K562 (cell line): Measurements from ENCODE around the gene SPDEF. TPM values are rescaled to one million over a fixed set of nuclear protein-coding genes. Genes with fewer than 3 reads are reported as not detected.

Source experiments
- ATAC-seq: fragments of 200-7000 bp; cut with Tn5 transposase; 3 replicates; pipeline ENCODE4 v1.9.1; 2020; ENCODE audit warnings: moderate library complexity
- BruUV-seq: library from RNA; stranded (reverse); fragments of 400-500 nt; replicated peaks from 2 replicates; lab custom pipeline; 2021; lab: Mats Ljungman, UMichigan
- CTCF ChIA-PET: fragments of 300-600 bp; formaldehyde crosslinking; extraction: SDS; loops from one replicate; lab custom pipeline; 2021; ENCODE audit warnings: low intra/inter-chr PET ratio; lab: Yijun Ruan, JAX
- POLR2A ChIA-PET: fragments of 300-600, 350-650 bp; sonication (Branson Sonifier 250); formaldehyde crosslinking; extraction: SDS; loops from one replicate; lab custom pipeline; 2021; ENCODE audit warnings: antibody characterized with exemption, inconsistent platforms; lab: Yijun Ruan, JAX
- DNase-seq, 4 experiments: peaks; one replicate each; pipeline versions ENCODE4 v3.0.0 to v3.0.0-alpha.2; 2011 to 2018; ENCODE audit warnings: low spot score in 3 of 4, mixed read lengths in 3 of 4; ENCODE audit errors: extremely low read depth in 1 of 4
- FAIRE-seq: peaks from 2 replicates; lab custom pipeline; 2011; peaks lifted over from hg19 to GRCh38; lab: Jason Lieb, UNC
- H2AFZ ChIP-seq: 2 replicates; pipeline ENCODE4 v1.6.0; 2011; ENCODE audit warnings: low read depth, low read length, control low read depth, inconsistent platforms
- H3K27ac ChIP-seq: fragments of 200-600 bp; 3 replicates; pipeline ENCODE4 v1.8.0; 2011; ENCODE audit warnings: low read depth, mild to moderate bottlenecking, control low read depth, inconsistent platforms, low read length, moderate library complexity, mixed read lengths; ENCODE audit errors: extremely low read depth
- H3K27me3 ChIP-seq, 2 experiments: fragments of 300-600 bp in 1 of 2; 2 replicates in 1 of 2; 3 replicates in 1 of 2; pipeline versions ENCODE4 v1.6.0 to v1.8.0; 2011; ENCODE audit warnings: inconsistent platforms in 2 of 2, low read length in 2 of 2, mild to moderate bottlenecking in 1 of 2, mixed read lengths in 1 of 2, moderate library complexity in 1 of 2; ENCODE audit not compliant: control insufficient read depth in 2 of 2, insufficient read depth in 2 of 2
- H3K36me3 ChIP-seq: fragments of 300-600 bp; 3 replicates; pipeline ENCODE4 v1.8.0; 2011; ENCODE audit warnings: mild to moderate bottlenecking, low read length, inconsistent platforms; ENCODE audit not compliant: control insufficient read depth, insufficient read depth
- H3K4me1 ChIP-seq, 2 experiments: fragments of 200-600 bp in 1 of 2; replicated peaks in 1 of 2; 2 replicates in 1 of 2; 3 replicates in 1 of 2; pipeline versions ENCODE4 v1.5.1 to v1.8.0; 2011; ENCODE audit warnings: inconsistent platforms in 2 of 2, low read length in 2 of 2, mild to moderate bottlenecking in 1 of 2, mixed read lengths in 1 of 2, moderate library complexity in 1 of 2; ENCODE audit not compliant: control insufficient read depth in 2 of 2, insufficient read depth in 2 of 2
- H3K4me2 ChIP-seq: 2 replicates; pipeline ENCODE4 v1.6.1; 2011; ENCODE audit warnings: low read length, control low read depth, inconsistent platforms, mixed read lengths; ENCODE audit not compliant: insufficient read depth
- H3K4me3 ChIP-seq: fragments of 200-600 bp; sonication (generic), shearing (Covaris generic); 2 replicates; pipeline ENCODE4 v1.5.1; 2016; ENCODE audit warnings: control low read depth, inconsistent platforms
- H3K79me2 ChIP-seq: fragments of 200-600 bp; 3 replicates; pipeline ENCODE4 v1.8.0; 2011; ENCODE audit warnings: low read length, inconsistent platforms; ENCODE audit not compliant: control insufficient read depth, insufficient read depth
- H3K9ac ChIP-seq, 2 experiments: 2 replicates each; pipeline versions ENCODE4 v1.6.0 to v1.6.1; 2011; ENCODE audit warnings: low read depth in 2 of 2, low read length in 2 of 2, control low read depth in 1 of 2, inconsistent platforms in 1 of 2, mild to moderate bottlenecking in 1 of 2, mixed read lengths in 1 of 2; ENCODE audit not compliant: insufficient read depth in 1 of 2
- H3K9me1 ChIP-seq: one replicate; pipeline ENCODE4 v1.6.0; 2011; ENCODE audit warnings: inconsistent platforms, mild to moderate bottlenecking, low read length, moderate library complexity; ENCODE audit not compliant: control insufficient read depth, insufficient read depth
- H3K9me3 ChIP-seq: replicated peaks from 2 replicates; pipeline ENCODE4 v1.5.1; 2011; ENCODE audit warnings: low read depth, low read length, inconsistent platforms; ENCODE audit not compliant: control insufficient read depth, insufficient read depth
- H4K20me1 ChIP-seq: replicated peaks from 2 replicates; pipeline ENCODE4 v1.6.1; 2011; ENCODE audit warnings: low read length, inconsistent platforms, mixed read lengths; ENCODE audit not compliant: control insufficient read depth, insufficient read depth
- BCLAF1 ChIP-seq, 2 experiments: fragments of 450-650 bp in 1 of 2; IDR thresholded peaks; 2 replicates each; pipeline ENCODE4 v1.6.1; 2011 to 2017; ENCODE audit warnings: low read depth in 2 of 2, antibody characterized with exemption in 1 of 2, borderline replicate concordance in 1 of 2, low read length in 1 of 2, mild to moderate bottlenecking in 1 of 2, mixed read lengths in 1 of 2; ENCODE audit not compliant: control insufficient read depth in 1 of 2
- CAMTA2 ChIP-seq: fragments of 250-450 bp; sonication (Bioruptor Pico); conservative IDR thresholded peaks from 2 replicates; pipeline ENCODE4 v1.5.1; 2022
- CBX5 ChIP-seq: IDR thresholded peaks from 2 replicates; pipeline ENCODE4 v1.6.1; 2014; ENCODE audit warnings: low read depth, borderline replicate concordance
- DIDO1 ChIP-seq: fragments of 450-650 bp; IDR thresholded peaks from 2 replicates; pipeline ENCODE4 v1.6.1; 2016; ENCODE audit warnings: low read depth, missing biosample characterization, missing genetic modification characterization
- ETV5 ChIP-seq: sonication (generic); formaldehyde crosslinking; IDR thresholded peaks from 2 replicates; pipeline ENCODE4 v1.4.0; 2020; ENCODE audit warnings: low read depth, mild to moderate bottlenecking, missing genetic modification reagents
- HINFP ChIP-seq: fragments of 450-650 bp; conservative IDR thresholded peaks from 2 replicates; pipeline ENCODE4 v1.6.1; 2016; ENCODE audit warnings: missing genetic modification characterization, low read depth, mild to moderate bottlenecking, control low read depth, missing compliant biosample characterization
- MAFG ChIP-seq: fragments of 450-650 bp; conservative IDR thresholded peaks from 2 replicates; pipeline ENCODE4 v1.6.1; 2016; ENCODE audit warnings: missing genetic modification characterization, missing compliant biosample characterization
- MECOM ChIP-seq: fragments of 250-450 bp; sonication (Bioruptor Pico); IDR thresholded peaks from 2 replicates; pipeline ENCODE4 v1.8.0; 2022; ENCODE audit warnings: inconsistent platforms
- RBM15 ChIP-seq: fragments of 200-400 bp; formaldehyde crosslinking; IDR thresholded peaks from 2 replicates; pipeline ENCODE4 v1.6.1; 2018; ENCODE audit warnings: mild to moderate bottlenecking, low read length, moderate library complexity; ENCODE audit not compliant: insufficient read depth
- SOX6 ChIP-seq: fragments of 450-650 bp; IDR thresholded peaks from 2 replicates; pipeline ENCODE4 v1.6.1; 2014; ENCODE audit warnings: mild to moderate bottlenecking
- TAL1 ChIP-seq: fragments of 450-650 bp; IDR thresholded peaks from 2 replicates; pipeline ENCODE4 v1.6.1; 2016; ENCODE audit warnings: mild to moderate bottlenecking
- TBP ChIP-seq: optimal IDR thresholded peaks from 2 replicates; pipeline ENCODE3; 2011; ENCODE audit warnings: low read depth, low read length, improper control_type of control experiment
- ZFP36 ChIP-seq: fragments of 150-350 bp; IDR thresholded peaks from 2 replicates; pipeline ENCODE4 v1.6.1; 2018; ENCODE audit warnings: low read length, low read depth; ENCODE audit not compliant: partially characterized antibody
- ZNF282 ChIP-seq: sonication (generic); formaldehyde crosslinking; IDR thresholded peaks from 2 replicates; pipeline ENCODE4 v1.8.1; 2023; ENCODE audit warnings: missing genetic modification reagents
- ZNF311 ChIP-seq: fragments of 250-450 bp; sonication (Bioruptor Pico); IDR thresholded peaks from 2 replicates; pipeline ENCODE4 v1.4.0; 2020; ENCODE audit warnings: mild to moderate bottlenecking, moderate library complexity
- ZNF445 ChIP-seq: fragments of 250-450 bp; sonication (Bioruptor Pico); IDR thresholded peaks from 2 replicates; pipeline ENCODE4 v1.4.0; 2020; ENCODE audit warnings: low read depth, mild to moderate bottlenecking, moderate library complexity
- WGBS: fragments of 100-300 bp; shearing (Covaris generic); methylation state at CpG from one replicate; pipeline ENCODE4 v1.1.6; 2016; ENCODE audit warnings: low coverage, mixed read lengths; ENCODE audit not compliant: insufficient coverage; ENCODE audit errors: missing lambda C conversion rate; 5-methylcytosine and 5-hydroxymethylcytosine counted together
- in situ Hi-C: fragments of 300-500 bp; cut with MboI; formaldehyde crosslinking; loops from 4 replicates; pipeline ENCODE4 v1.15.0; 2018; ENCODE audit warnings: inconsistent platforms, mixed read lengths
- intact Hi-C: fragments of 100-400 bp; cut with micrococcal nuclease; formaldehyde crosslinking; loops from 2 replicates; pipeline ENCODE4 v1.14.2; 2022
- polyA plus RNA-seq, 8 experiments: library from polyadenylated mRNA; depleted of rRNA in 4 of 8; stranded (reverse) in 5 of 8; unstranded in 3 of 8; fragments of >200 nt; fragmentation: Nextera tagmentation in 2 of 8; fragmentation: Illumina TruSeq in 1 of 8; extraction: Ambion mirVana in 2 of 8; extraction: Trizol in 1 of 8; gene quantifications; 2 replicates each; pipeline versions ENCODE4 v1.2.1 to v1.2.3, GENCODE V29; 2011 to 2014; ENCODE audit warnings: inconsistent platforms in 1 of 8, missing spikeins in 1 of 8
- total RNA-seq, 7 experiments: library from RNA; depleted of rRNA in 6 of 7; stranded (reverse); fragments of >200 nt in 6 of 7; fragmentation: Illumina TruSeq in 2 of 7; extraction: Trizol in 2 of 7; gene quantifications; 2 replicates each; pipeline versions ENCODE4 v1.2.1 to v1.2.3, GENCODE V29; 2011 to 2021; ENCODE audit warnings: low replicate concordance in 1 of 7
- TF ChIP-seq, protein P1 (sequence below): fragments of 250-450 bp; sonication (Bioruptor Pico); IDR thresholded peaks from 2 replicates; pipeline ENCODE4 v1.8.0; 2022; ENCODE audit warnings: inconsistent platforms

The SPDEF gene
- total and polyA plus RNA-seq, 9 of the 15 experiments (the other 6 are each of a cell fraction or from before 2014, with no cell fraction given), result 0.04 to 0.12 (median 0.11) TPM; not detected in 5

DNA sequence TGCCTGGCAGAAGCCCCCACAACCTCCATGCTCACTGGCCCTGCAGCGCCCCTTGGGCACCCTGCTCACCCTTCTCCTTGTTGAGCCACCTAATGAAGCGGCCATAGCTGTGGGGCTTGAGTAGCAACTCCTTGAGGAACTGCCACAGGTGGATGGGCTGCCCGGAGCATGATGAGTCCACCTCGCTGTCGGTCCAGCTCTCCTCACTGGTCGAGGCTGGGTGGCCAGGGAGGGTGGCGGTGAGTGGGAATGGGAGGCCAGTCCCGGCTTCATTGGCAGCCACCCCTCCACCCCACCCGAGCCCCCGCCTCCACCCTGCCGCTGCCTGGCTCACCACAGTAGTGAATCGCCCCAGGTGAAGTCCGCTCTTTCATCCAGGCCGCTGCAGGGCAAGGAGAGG is 16.9 kb downstream of the SPDEF start (continued):
- TF ChIP-seq CBX5 (no peak), TBP (no peak)

DNA sequence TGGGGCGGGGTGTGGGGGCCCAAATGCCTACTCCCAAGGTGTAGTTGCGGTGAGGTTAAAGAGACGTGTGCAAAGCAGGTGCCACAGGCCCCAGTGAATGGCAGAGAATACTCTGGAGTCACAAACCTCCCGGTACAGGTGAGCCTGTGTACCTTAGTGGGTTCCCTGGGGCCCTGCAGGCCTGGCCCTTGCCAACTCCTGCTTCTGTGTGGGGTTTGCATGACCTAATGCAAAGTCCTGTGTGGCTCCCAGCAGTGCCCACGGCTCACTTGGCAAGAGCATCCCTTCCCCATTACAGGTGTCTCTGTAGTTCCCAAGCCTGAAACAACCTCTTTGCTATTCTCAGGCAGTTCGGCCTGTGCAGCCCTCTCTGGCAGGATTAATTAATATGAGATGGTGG is 17.5 kb downstream of the SPDEF start:
- intact Hi-C loops, result no loop called here
- in situ Hi-C loops, result no loop called here

More for the DNA sequence above, 17.5 kb downstream of the SPDEF start:
- TF ChIP-seq ZNF282 (CRISPR knock-in tag) (no peak), MAFG (tag) (no peak), TAL1 (no peak), ZFP36 (no peak), CAMTA2 (CRISPR knock-in tag) (no peak), ETV5 (no peak), MECOM (CRISPR knock-in tag) (no peak), SOX6 (no peak), ZNF311 (no peak), HINFP (tag) (no peak), BCLAF1 (IDR thresholded peaks at IDR 0.05; ENCODE audit: borderline replicate concordance in 1 of 2, control insufficient read depth in 1 of 2, low read depth in 2 of 2, low read length in 1 of 2) (no peak), RBM15 (no peak), DIDO1 (tag) (no peak), ZNF445 (CRISPR knock-in tag) (no peak)
- TF ChIP-seq, protein P1, sequence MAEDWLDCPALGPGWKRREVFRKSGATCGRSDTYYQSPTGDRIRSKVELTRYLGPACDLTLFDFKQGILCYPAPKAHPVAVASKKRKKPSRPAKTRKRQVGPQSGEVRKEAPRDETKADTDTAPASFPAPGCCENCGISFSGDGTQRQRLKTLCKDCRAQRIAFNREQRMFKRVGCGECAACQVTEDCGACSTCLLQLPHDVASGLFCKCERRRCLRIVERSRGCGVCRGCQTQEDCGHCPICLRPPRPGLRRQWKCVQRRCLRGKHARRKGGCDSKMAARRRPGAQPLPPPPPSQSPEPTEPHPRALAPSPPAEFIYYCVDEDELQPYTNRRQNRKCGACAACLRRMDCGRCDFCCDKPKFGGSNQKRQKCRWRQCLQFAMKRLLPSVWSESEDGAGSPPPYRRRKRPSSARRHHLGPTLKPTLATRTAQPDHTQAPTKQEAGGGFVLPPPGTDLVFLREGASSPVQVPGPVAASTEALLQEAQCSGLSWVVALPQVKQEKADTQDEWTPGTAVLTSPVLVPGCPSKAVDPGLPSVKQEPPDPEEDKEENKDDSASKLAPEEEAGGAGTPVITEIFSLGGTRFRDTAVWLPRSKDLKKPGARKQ, result no peak
- TF ChIP-seq, all 486 proteins: peak for 0
- ATAC-seq (no peak), DNase-seq (no peak), FAIRE-seq (no peak)
- Histone ChIP-seq H3K36me3 (no peaks in the 10 kb centered on the region), H4K20me1 (no peaks in the 10 kb centered on the region), H3K4me2 (no peak overlapping the region), H3K9me1 (no peaks in the 10 kb centered on the region), H2AFZ (no peak overlapping the region), H3K4me1 (peaks cover 4 to 52% of the 10 kb centered on the region in 2 experiments; a peak in 4 of 5 replicates), H3K4me3 (no peak overlapping the region), H3K9ac (no peak overlapping the region), H3K9me3 (no peaks in the 10 kb centered on the region), H3K27ac (no peak overlapping the region), H3K27me3 (no peaks in the 10 kb centered on the region), H3K79me2 (no peaks in the 10 kb centered on the region)
- 37% methylated on average over 5 of the region's 6 CpGs for WGBS
- ChIA-PET CTCF (no interaction called here), POLR2A (interaction anchor here (0.6 to 0.7 kb wide), 2 partner anchors 22 to 302 kb away, joined by 3 to 4 read pairs; partner anchors contain the start of gene HMGA1)
- BruUV-seq, result no TSS peak
